ENCODE results near the gene CPNE5.

- TF ChIP-seq EP300 (IDR thresholded peaks at IDR 0.05) = no peak
- TF ChIP-seq CTCF (IDR thresholded peaks at IDR 0.05) = no peak
- TF ChIP-seq POLR2A (IDR thresholded peaks at IDR 0.05) = no peak
Measured at GRCh38 chr6:36719126-36719525, 120.1 kb downstream of the CPNE5 start.

Measured in stomach (tissue), 4 donors.